ENCODE results near the gene CAMK1.
A peak's percentile ranks its signal among the peaks of the same experiment; 100 is the strongest.

The CAMK1 gene

GRCh38 chr3:9748031-9748430, 21.7 kb downstream of the CAMK1 start:
- TF ChIP-seq POLR2A (IDR thresholded peaks at IDR 0.05; ENCODE audit: low read depth, low read length), result no peak
- no peak for TF ChIP-seq TAF1 (IDR thresholded peaks at IDR 0.05; ENCODE audit: borderline replicate concordance, low read depth, low read length)
- no peak; the same call in 1 of the 2 replicates for TF ChIP-seq POLR2AphosphoS5 (IDR thresholded peaks at IDR 0.05; ENCODE audit: low read depth, low read length)
- DNase-seq (ENCODE audit: insufficient read length), result no peak
- FAIRE-seq, result no peak

GRCh38 chr3:9747267-9747666, 22.5 kb downstream of the CAMK1 start:
- FAIRE-seq (no peak), DNase-seq (ENCODE audit: insufficient read length) (no peak)
- TF ChIP-seq POLR2AphosphoS5 (IDR thresholded peaks at IDR 0.05; ENCODE audit: low read depth, low read length) (no peak), TAF1 (IDR thresholded peaks at IDR 0.05; ENCODE audit: borderline replicate concordance, low read depth, low read length) (no peak), POLR2A (IDR thresholded peaks at IDR 0.05; ENCODE audit: low read depth, low read length) (no peak)

GRCh38 chr3:9746330-9746729, 23.4 kb downstream of the CAMK1 start:
- FAIRE-seq (no peak), DNase-seq (ENCODE audit: insufficient read length) (no peak)
- TF ChIP-seq TAF1 (IDR thresholded peaks at IDR 0.05; ENCODE audit: borderline replicate concordance, low read depth, low read length) (no peak), POLR2A (IDR thresholded peaks at IDR 0.05; ENCODE audit: low read depth, low read length) (no peak), POLR2AphosphoS5 (IDR thresholded peaks at IDR 0.05; ENCODE audit: low read depth, low read length) (no peak)

GRCh38 chr3:9745521-9745920, 24.2 kb downstream of the CAMK1 start:
- TF ChIP-seq POLR2AphosphoS5 (IDR thresholded peaks at IDR 0.05; ENCODE audit: low read depth, low read length) (no peak; the same call in 1 of the 2 replicates), POLR2A (IDR thresholded peaks at IDR 0.05; ENCODE audit: low read depth, low read length) (no peak), TAF1 (IDR thresholded peaks at IDR 0.05; ENCODE audit: borderline replicate concordance, low read depth, low read length) (no peak)
- no peak for DNase-seq (ENCODE audit: insufficient read length)
- FAIRE-seq, result no peak

GRCh38 chr3:9744162-9744561, 25.6 kb downstream of the CAMK1 start:
- FAIRE-seq, result no peak
- no peak for DNase-seq (ENCODE audit: insufficient read length)
- TF ChIP-seq TAF1 (IDR thresholded peaks at IDR 0.05; ENCODE audit: borderline replicate concordance, low read depth, low read length), result no peak
- TF ChIP-seq POLR2A (IDR thresholded peaks at IDR 0.05; ENCODE audit: low read depth, low read length), result no peak
- no peak for TF ChIP-seq POLR2AphosphoS5 (IDR thresholded peaks at IDR 0.05; ENCODE audit: low read depth, low read length)

- no peak for DNase-seq (ENCODE audit: insufficient read length)
- FAIRE-seq, result no peak
- TF ChIP-seq TAF1 (IDR thresholded peaks at IDR 0.05; ENCODE audit: borderline replicate concordance, low read depth, low read length) (no peak), POLR2A (IDR thresholded peaks at IDR 0.05; ENCODE audit: low read depth, low read length) (no peak), POLR2AphosphoS5 (IDR thresholded peaks at IDR 0.05; ENCODE audit: low read depth, low read length) (no peak)
These were observed 26.2 kb downstream of the CAMK1 start for GRCh38 chr3:9743548-9743947.

GRCh38 chr3:9742560-9742959, 27.2 kb downstream of the CAMK1 start:
- DNase-seq (ENCODE audit: insufficient read length) (no peak), FAIRE-seq (no peak)
- no peak for TF ChIP-seq TAF1 (IDR thresholded peaks at IDR 0.05; ENCODE audit: borderline replicate concordance, low read depth, low read length)

GRCh38 chr3:9739181-9739580, 30.6 kb downstream of the CAMK1 start:
- 0 out of 2 replicates have a peak, but pooled peaks have one; percentile 10 for TF ChIP-seq POLR2A (IDR thresholded peaks at IDR 0.05; ENCODE audit: low read depth, low read length)
- TF ChIP-seq TAF1 (IDR thresholded peaks at IDR 0.05; ENCODE audit: borderline replicate concordance, low read depth, low read length), result no peak
- no peak for TF ChIP-seq POLR2AphosphoS5 (IDR thresholded peaks at IDR 0.05; ENCODE audit: low read depth, low read length)
- DNase-seq (ENCODE audit: insufficient read length), result no peak
- no peak for FAIRE-seq

GRCh38 chr3:9736831-9737230, 32.9 kb downstream of the CAMK1 start:
- TF ChIP-seq POLR2A (IDR thresholded peaks at IDR 0.05; ENCODE audit: low read depth, low read length), result no peak
- no peak for TF ChIP-seq POLR2AphosphoS5 (IDR thresholded peaks at IDR 0.05; ENCODE audit: low read depth, low read length)
- FAIRE-seq, result no peak
- DNase-seq (ENCODE audit: insufficient read length), result no peak

- TF ChIP-seq POLR2AphosphoS5 (IDR thresholded peaks at IDR 0.05; ENCODE audit: low read depth, low read length) (no peak), POLR2A (IDR thresholded peaks at IDR 0.05; ENCODE audit: low read depth, low read length) (no peak), TAF1 (IDR thresholded peaks at IDR 0.05; ENCODE audit: borderline replicate concordance, low read depth, low read length) (no peak)
- no peak for DNase-seq (ENCODE audit: insufficient read length)
- FAIRE-seq, result no peak
These were observed 37.0 kb downstream of the CAMK1 start for GRCh38 chr3:9732740-9733115.

- DNase-seq (ENCODE audit: insufficient read length) (peak; percentile 52), FAIRE-seq (no peak)
- no peak for TF ChIP-seq TAF1 (IDR thresholded peaks at IDR 0.05; ENCODE audit: borderline replicate concordance, low read depth, low read length)
- TF ChIP-seq POLR2A (IDR thresholded peaks at IDR 0.05; ENCODE audit: low read depth, low read length), result peak; percentile 59; the same call in 1 of the 2 replicates
These were observed 37.5 kb downstream of the CAMK1 start for GRCh38 chr3:9732080-9732739.

GRCh38 chr3:9731206-9732079, 38.3 kb downstream of the CAMK1 start, which contains the start of gene BRPF1:
Gene BRPF1, plus strand, starts transcription at chr3:9731735. Its CDS starts 2,406 bp downstream, at chr3:9734141.
- peak; percentile 85; the same call in 1 of the 2 replicates for TF ChIP-seq POLR2A (IDR thresholded peaks at IDR 0.05; ENCODE audit: low read depth, low read length)
- peak; percentile 64 for TF ChIP-seq POLR2AphosphoS5 (IDR thresholded peaks at IDR 0.05; ENCODE audit: low read depth, low read length)
- TF ChIP-seq TAF1 (IDR thresholded peaks at IDR 0.05; ENCODE audit: borderline replicate concordance, low read depth, low read length), result no peak
- DNase-seq (ENCODE audit: insufficient read length), result peak; percentile 99
- peak; percentile 79 for FAIRE-seq

Measured in GM12892 (cell line).